Omental fat pad (tissue), 4 donors: Measurements from ENCODE around the gene HOXA9. TPM values are rescaled to one million over a fixed set of nuclear protein-coding genes. Genes with fewer than 3 reads are reported as not detected.

ENCODE experiments used
- ATAC-seq: fragments of 150-250 bp; one replicate; pipeline ENCODE4 v1.9.1; 2016; ENCODE audit warnings: mild to moderate bottlenecking, moderate library complexity; ENCODE audit not compliant: low FRiP score
- DNase-seq: peaks from one replicate; pipeline ENCODE4 v3.0.0-alpha.2; 2019; ENCODE audit warnings: low spot score
- CTCF ChIP-seq, 3 donors: fragments of 450-650 bp; IDR thresholded peaks; one replicate each; pipeline ENCODE4 v1.5.1; 2016 to 2017; ENCODE audit warnings: antibody characterized with exemption in 3 of 3, mild to moderate bottlenecking in 3 of 3, moderate library complexity in 2 of 3
- total RNA-seq, 4 donors: library from RNA; depleted of rRNA; stranded (reverse); fragments of >200 nt; gene quantifications; one replicate each; pipeline ENCODE4 v1.1.0, GENCODE V29; 2016

HOXA9 gene
- total RNA-seq, 4 donors from 2014 or later = 0.19 to 2.4 (median 1.0) TPM; not detected in 1

DNA sequence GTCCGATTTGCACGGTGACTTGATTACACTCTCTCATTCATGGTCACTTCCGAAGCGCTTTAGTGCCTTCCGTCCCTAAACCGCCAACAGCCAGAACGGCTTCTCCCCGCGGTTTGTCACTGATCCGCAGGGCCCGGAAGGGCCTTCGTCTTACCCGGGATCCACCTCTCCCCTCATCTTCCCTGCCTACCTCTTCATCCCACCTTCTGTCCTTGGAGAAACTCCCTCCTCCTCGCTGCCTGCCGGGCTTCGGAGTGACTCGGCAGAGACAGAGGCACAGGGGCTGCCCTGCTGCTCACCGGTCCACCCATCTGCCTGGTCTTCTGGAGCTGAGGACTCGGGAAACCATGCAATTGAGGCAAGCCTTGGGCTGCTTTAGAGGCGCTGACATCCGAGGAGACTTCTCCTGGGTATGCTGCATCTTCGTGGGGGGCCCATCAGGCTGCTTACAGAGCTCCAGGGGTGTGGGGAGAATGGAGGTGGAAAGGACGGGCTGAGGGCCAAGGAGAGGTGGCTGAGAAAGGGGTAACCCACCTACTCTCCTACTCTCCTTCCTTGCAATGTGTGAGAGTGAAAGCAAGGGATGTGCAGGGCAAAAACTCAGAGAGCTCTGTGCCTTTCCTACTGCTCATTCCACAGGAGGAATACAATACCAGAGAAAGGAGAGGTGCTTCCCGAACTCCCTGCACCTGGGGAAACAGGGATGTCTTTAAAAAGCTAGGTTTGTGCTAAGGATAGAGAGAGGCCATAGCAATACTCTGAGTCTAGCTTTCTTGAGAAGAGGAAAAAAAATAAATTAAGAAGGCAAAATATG, 20.7 kb upstream of the HOXA9 start:
- TF ChIP-seq CTCF (IDR thresholded peaks at IDR 0.05) = no peak
- DNase-seq (peak; percentile 18), ATAC-seq (no peak)

DNA sequence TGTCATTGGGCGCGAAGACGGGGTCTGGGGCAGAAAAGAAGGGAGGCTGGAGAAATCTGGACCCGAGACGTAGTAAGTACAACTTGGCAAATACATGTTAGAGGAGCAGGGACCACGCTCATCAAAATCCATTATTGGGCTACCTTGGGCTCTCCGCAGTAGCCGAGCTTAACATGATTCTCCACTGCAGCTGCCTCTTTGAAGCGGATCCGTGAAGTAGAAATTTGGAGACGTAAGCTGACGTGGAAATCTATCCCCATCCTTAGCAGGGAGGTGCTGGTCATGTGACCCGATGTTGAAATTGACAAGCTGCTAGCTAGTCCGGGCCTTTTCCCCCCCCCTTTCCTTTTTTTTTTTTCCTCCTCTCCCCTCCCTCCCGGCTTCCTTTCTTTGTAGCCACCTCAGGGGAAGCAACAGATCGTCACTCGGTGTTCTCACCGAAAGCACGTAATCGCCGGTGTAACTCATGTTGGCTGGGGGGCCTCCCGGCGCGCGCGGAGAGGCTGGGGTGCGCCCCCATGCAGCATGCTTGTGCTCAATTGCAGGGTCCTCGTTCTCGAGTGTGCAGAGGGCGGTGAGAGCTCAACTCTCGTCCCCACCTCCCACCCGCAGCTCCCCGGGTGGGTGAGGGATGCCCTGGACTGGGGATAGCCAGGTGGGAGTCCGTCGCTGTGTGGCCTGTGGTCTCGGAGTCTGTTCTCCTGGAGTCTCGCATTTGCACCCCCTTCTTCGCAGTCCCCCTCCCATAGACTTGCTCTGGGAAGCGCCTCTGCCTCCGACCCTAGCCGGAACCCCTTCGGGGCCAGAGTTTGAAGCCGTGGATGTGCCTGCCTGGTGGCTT, 19.9 kb upstream of the HOXA9 start, which contains the start of gene HOXA11:
Gene HOXA11 (minus strand): TSS at position 220 of the 841 bp plus-strand sequence. CDS start 88 bp downstream, at position 132.
- DNase-seq (peak; percentile 18), ATAC-seq (no peak)
- no peak for TF ChIP-seq CTCF (IDR thresholded peaks at IDR 0.05)

DNA sequence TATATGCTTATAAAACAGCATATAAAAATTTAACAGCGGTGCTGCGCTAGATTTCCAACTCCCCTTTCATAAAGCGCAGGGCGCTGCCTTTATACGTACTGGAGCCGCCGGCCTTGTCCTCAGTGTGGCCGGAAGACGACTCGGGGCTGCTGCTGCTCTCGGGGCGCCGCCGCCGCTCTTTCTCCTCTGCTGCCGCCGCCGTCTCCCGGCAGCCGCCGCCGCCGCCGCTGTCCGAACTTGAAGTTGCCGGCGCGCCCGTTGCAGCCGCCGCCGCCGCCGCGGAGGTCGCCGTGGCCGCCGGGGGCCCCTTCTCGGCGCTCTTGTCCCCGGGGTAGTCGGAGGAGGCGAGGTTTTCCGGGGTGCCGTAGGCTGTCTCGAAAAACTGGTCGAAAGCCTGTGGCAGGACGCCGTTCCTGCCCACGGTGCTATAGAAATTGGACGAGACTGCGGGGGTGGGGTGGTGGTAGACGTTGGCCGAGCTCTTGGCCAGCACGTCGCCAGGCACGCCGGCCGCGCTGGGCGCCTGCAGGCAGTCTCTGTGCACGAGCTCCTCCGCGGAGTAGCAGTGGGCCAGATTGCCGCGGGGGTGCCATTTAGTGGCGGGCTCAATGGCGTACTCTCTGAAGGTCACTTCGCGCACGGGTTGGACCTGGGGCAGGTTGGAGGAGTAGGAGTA, 19.1 kb upstream of the HOXA9 start:
- ATAC-seq = no peak
- peak; percentile 21 for DNase-seq
- TF ChIP-seq CTCF (IDR thresholded peaks at IDR 0.05) = no peak

DNA sequence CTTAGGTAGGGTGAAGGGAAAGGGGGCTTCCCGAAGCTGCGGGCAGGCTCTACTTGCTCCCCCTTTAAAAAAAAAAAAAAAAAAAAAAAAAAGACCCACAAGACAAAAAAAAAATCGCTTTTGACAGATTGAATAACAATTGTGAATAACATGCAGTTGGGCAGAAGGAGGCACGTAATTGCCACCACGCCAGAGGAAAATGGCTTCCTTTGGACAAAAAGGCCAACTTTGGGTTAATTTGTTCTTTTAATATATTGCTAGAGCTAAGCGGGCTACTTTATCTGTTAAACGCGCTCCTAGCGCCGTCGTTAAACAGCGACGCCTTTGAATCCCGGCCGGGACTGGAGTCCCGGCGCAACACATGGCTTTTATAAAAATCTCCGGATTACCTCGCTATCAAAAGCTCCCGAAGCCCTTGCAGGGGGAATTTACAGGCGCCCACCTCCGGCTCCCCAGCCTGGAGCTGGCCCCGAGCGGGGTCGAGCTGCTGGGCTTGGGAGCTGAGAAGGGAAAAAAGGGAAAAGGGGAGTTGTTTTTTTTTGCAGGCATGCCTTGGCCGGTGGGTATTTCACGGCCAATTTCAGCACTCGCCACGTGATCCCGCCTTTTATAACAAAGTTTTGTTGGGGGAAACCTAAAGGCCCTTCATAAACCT, 18.5 kb upstream of the HOXA9 start:
- TF ChIP-seq CTCF (IDR thresholded peaks at IDR 0.05) = no peak
- ATAC-seq (no peak), DNase-seq (no peak)

GRCh38 chr7:27182861-27183681, 17.7 kb upstream of the HOXA9 start:
- peak; percentile 18 for DNase-seq
- TF ChIP-seq CTCF (IDR thresholded peaks at IDR 0.05) = no peak
- peak; percentile 25 for ATAC-seq
